HG03565 (cell line): ENCODE results near the gene TEDDM1.
"Not testable (repeated sequence)": the region's sequence is repeated elsewhere in the genome, so short reads cannot be mapped to it uniquely, and the experiment has no call there.

Experiments
- ATAC-seq: cut with Tn5 transposase; IDR thresholded peaks from one replicate; pipeline ENCODE4 v1.9.1; 2021; ENCODE audit warnings: mild to moderate bottlenecking, moderate library complexity; ENCODE audit not compliant: unreplicated experiment

TEDDM1 gene, protein sequence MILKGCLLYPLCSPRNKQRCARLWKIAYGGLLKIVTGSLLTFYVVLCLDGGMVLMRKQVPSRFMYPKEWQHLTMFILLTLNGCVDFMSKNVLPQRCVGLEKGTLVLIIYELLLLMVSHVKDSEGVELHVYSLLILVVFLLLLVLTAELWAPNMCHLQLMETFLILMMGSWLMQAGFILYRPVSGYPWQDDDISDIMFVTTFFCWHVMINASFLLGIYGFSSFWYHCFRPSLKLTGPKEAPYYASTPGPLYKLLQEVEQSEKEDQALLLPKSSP

DNA sequence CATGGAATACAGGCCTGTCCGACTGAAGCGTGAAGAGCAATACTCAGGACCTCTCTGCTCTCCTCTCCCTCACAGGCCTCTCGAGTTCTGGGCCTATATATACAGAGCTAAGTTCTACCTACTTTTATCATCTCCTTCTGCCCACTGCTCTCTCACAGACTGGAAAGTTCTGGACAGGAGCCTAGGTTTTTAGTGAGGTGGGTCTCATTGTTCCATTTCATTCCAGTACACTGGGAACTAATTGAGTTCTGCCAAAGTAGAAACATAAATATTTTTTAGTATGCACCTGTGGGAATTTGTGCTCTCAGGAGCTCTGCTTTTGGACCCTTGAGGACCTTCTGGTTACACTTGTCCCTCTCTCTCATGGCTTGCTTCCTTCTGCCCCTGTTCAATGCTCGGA is at the start of gene TEDDM1:
Gene TEDDM1 (minus strand): TSS at position 101 of the 400 bp plus-strand sequence. CDS start 182 bp downstream, outside the sequence.
- ATAC-seq: no peak

DNA sequence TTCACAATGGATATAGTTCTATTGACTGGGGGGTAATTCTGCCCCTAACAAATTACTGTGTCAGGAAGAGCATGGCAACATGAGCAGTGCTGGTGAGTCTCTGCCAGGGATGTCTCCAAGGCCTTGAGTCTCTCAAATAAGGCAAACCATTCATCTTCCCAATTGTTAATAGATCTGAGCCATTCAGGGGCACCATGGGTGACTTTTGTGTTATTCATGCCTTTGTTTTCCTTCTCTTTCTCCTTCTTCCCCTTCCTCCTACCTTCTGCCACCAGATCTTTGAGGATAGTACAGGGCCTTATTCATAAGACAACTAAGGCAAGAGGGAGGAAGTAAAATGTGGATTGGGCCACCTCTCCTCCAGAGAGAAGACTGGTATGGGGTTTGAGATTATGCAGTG is 49.6 kb upstream of the TEDDM1 start, which contains the start of gene RGSL1:
Gene RGSL1 (plus strand): TSS at position 60 of the 400 bp plus-strand sequence. CDS start 20 bp downstream, at position 80.
- no peak for ATAC-seq

DNA sequence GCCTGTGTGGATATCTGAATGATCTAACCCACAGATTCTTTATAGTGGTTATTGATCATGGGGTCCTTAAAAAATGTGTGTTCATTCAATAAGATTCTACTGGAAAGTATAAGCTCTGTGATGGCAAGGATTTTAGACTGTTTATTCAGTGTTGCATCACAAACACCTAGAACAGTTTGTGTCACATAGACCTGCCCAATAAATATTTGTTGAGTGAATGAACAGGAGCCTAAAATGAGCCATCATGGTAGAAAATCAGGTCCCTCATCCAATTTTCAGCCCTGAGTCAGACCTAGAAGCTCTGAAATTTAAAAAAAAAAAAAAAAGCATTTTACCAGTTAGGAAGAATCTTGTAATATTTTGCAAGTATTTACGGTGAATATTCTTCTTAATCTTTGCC is 47.2 kb upstream of the TEDDM1 start:
- no peak for ATAC-seq

DNA sequence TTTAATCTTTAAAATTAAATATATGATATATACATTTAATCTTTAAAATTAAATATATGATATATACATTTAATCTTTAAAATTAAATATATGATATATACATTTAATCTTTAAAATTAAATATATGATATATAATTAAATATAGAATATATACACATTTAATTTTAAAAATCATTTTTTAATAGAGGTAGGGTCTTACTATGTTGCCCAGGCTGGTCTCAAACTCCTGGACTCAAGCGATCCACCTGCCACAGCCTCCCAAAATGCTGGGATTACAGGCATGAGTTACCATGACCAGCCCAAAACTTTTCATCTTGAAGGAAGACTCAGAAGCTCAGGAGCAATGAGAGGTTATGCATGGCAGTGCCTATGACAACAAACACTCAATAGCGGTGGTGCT is 46.7 kb upstream of the TEDDM1 start:
- not testable (repeated sequence) for ATAC-seq

DNA sequence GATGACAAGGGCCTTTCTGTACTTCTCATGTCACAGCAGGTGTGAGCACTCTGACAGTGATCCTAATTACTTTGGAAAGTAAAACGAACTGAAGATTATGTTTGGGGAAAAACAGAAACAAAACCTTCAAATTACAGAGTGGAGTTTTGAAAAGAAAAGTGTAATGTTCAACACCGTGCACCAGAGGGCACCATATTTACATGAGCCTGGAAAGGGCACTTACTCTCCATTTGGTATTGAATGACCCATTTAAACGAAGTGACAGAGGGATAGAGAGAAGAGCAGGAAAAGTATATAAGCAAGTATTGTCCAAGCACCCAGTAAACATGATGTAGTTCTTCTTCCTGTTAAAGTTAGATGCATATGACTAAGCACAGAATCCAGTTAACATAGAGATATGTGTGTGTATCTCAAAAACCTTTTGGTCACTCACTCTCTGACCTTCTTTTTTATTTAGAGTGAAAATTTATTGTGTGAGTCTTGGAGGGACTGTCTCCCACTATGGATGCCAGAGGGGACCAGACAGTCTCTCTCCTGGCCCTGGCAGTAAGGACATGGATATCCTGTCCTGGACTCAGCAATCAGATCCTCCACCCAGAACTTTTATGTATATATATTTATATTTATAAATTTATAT is 45.7 kb upstream of the TEDDM1 start:
- ATAC-seq: peak; percentile 39

DNA sequence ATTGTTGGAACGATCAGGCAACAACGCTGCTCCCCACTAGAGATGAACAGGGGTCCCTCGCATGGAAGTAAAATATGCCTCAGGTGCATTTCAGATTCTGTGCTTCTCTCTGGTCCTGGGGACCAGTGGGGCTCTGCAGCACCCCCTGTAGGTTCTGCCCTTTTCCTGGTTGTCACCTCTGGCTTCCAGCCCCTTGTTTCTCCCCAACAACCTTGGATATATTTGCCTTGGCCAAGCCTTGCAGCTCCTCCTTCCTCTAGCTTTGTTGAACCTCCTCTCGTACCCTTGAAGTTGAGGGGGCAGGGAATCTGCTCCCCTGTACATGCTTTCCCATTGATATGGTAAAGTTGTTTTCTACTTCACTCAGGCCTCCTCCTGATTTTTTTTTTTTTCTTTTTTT is 44.0 kb upstream of the TEDDM1 start:
- ATAC-seq: no peak

DNA sequence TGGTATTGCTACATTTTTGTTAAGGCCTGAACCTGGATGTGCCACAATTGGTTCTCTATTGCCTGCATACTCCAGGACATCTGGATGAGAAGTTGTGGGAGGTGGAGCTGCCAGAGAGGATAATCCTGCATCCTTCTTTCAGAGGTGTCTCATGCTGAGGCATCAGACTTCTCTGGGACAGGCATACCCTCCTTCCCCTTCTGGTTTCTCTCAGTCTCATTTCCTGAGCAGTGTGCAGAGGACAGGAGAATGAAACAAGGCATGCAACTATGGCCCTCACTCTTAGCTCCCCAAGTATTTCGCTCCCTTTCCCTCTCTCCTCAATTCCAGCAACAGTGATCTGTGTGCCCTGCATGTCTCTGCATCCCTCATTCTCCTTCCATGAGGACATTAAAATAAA is 41.9 kb upstream of the TEDDM1 start:
- ATAC-seq: no peak

DNA sequence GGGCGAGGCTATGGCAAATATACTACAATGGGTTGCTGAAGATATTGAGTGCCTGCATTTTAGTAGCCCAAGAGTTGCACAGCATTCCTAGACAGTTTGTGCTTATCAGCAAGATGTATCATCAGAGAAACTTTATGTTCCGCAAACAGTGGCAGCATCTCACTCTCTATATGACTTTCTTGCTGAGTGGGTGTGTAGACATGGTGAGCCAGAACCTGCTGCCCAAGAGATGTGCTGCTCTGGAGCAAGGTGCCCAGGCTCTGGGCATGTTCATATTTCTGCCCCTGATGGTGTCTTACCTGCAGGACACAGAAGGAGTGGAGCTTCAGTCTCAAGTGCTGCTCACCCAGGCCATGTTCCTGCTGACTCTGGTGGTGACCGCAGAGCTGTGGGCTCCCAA is 41.3 kb upstream of the TEDDM1 start:
- ATAC-seq: no peak

DNA sequence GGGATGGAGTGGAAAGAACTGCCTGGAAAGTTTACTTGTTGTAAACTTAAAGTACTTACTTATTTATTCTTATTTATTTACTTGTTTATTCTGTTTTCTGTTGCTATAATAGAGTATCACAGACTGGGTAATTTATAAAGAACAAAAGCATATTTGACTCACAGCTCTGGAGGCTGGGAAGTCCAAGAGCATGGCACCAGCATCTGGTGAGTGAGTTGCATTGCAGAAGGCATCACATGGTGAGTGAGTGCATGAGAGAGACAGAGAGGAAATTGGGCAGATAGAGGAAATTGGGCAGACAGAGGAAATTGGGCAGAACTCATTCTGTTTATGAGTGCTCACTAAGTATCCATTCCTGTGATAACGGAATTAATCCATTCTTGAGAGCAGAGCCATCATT is 37.9 kb upstream of the TEDDM1 start:
- ATAC-seq: no peak

DNA sequence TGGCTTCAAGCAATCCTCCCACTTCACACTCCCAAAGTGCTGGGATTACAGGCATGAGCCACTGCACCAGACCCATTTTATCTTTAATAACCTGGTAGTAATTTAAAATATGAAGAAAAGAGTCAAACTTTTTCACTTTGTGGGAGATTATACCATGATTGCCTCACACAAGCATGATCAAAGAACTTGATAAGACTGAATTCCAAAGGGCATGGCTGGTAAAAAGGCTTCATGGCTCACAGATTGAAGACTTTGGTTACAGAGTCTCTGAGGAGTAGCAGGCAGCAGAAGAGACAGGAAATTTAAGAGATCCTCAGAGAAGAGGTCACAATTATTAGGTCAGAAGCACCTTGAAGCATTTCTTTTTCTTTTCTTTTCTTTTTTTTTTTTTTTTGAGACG is 33.1 kb upstream of the TEDDM1 start:
- no peak for ATAC-seq

DNA sequence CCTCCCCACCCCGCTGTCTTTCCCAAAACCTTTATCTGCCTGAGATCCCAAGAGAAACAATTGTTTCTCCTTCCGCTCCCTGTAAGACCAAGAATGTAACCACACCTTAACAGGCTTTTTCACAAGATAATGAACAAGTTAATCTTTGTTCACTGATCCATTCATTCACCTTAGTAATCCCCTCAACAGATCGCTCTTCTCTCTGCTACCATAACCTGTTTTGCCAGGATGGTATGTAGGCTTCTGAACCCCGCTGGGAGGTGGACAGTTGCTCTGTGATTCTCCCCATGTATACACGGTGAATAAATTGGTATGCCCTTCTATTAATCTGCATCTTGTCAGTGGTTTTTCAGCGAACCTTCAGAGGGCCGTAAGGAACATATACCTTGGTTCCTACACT is 30.8 kb upstream of the TEDDM1 start:
- no peak for ATAC-seq

DNA sequence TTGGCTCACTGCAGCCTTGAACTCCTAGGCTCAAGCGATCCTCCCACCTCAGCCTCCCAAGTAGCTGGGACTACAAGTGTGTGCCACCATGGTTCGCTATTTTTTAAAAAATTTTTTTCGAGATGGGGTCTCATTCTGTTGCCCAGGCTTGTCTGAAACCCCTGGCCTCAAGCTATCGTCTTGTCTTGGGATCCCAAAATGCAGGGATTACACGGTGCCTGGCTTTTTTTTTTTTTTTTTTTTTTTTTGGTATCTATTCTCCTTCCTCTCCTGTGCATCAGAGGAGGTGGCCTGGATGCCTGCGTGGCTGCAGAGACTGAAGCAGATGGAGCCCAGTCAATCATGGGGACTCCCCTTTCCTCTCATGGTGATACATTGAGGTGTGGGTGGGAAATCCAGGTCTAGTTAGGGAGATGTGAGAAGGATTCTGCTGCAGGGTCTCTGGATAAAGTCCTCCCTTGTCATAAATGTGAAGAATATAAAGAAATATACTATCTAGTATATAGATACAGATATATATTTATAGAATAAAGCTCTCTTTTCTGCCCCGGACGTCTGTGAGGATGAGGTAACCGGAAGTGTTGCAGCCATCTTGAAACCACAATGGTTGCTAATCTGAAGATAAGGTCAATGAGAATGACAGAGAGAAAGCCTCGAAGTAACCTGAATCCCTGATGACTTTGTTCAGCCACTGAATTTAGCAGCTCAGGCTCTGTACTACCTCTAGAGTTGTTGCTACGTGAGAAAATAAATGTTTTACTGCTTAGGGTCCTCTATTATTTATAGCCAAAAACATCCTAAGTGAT is 30.0 kb upstream of the TEDDM1 start:
- ATAC-seq: peak; percentile 34

DNA sequence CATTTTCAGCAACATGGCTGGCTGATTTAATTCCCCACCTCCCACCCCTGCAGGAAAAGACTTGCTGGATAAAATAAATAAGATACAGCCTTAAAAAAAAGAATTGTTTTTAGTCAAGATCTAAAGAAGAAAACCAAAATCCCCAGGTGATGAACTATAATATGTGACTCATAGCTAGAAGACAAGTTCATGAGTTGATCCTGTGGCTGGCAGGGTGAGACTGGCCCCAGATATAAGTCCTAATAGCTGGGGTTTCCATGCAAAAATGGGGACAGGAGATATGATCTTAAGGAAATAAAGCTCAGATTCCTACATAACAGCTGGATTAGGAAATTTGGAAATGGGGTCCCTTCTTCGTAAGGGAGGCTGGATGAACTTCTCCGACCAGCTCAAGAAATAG is 27.6 kb upstream of the TEDDM1 start:
- no peak for ATAC-seq

DNA sequence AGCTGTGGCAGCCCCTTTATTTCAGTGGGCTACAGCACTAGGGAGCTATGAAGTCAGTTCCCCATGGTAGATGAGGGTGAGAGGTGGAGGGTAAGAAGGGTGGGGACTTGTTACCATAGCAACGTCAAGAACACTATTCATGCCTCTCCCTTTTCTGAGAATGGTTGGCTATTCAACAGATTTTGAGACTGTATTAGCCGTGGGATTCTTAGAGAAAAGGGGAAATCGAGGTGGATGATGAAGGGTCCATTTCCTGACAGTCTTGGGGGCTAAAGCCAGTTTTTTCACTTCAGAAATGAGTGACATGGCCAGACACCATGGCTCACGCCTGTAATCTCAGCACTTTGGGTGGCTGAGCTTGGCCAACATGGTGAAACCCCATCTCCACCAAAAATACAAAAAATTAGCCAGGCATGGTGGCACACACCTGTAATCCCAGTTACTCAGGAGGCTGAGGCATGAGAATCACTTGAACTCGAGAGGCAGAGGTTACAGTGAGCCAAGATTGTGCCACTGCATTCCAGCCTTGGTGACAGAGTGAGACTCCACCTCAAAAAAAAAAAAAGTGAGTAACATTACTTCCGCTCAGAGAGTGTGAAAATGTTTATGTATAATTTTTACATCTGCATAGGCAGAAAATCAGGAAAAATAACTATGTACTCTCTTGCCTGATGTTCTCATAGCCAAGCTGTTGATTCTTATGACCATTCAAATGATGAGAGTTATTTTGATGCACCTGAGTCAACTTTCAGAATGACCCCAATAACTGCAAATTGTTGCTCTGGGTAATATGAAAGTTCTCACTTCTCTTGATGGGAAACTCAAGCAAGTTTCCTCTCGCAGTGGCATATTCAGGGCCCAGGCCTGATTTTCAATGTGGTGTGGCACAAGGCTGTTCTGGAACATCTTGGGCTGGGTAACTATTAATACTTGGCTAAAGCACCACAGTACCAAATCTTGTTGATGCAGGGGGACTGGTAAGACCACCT is 26.3 kb upstream of the TEDDM1 start:
- peak; percentile 41 for ATAC-seq

DNA sequence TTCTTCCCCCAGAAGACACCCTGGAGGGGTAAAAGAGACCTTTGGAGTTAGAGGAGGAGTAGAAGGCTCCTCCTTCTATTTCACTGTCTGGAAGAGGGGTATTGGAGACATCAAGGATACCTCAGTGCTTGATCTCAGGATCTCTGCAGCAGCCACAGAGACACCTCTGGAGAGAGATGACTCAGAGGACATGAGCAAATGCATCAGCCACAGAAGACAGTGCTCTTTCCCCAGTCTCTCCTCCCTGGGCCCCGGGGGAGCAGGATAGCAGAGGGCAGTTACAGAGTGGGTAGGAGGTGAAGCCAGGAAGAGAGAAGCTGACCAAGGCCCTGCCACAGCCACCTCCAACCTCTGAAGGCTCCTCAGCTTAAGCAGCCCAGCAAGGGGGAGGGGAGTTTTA is 15.3 kb upstream of the TEDDM1 start:
- ATAC-seq: no peak

DNA sequence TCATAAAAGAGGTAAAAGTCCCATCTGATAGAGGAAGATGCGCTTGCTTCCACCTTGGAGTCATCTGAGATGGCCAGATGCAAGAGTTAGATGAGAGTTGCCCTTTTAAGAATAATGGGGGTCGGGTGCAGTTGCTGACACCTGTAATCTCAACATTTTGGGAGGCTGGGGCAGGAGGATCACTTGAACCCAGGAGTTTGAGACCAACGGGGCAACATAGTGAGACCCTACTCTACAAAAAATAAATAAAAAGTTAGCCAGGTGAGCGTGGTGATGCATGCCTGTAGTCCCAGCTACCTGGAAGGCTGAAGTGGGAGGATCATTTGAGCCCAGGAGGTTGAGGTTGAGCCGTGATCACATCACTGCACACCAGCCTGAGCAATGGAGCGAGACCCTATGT is 13.5 kb upstream of the TEDDM1 start:
- ATAC-seq: no peak

DNA sequence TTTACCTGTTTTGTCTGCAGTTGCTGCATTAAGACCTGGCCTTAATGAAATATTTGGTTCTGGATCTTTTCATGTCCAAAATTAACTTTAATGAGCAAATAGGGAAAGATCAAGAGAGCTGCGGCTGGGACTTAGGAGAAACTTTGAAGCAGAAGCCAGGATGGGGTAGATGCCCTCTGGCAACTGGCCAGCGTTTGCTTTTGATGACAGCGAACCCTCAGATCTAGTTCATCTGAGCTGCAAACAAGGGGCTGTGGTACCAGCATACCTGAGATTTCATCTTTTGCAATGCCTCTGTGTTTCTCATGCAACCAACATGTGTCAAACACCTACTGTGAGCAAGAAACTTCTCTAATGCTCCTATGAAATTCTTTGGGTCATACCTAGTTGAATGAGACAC is 13.0 kb upstream of the TEDDM1 start:
- no peak for ATAC-seq

DNA sequence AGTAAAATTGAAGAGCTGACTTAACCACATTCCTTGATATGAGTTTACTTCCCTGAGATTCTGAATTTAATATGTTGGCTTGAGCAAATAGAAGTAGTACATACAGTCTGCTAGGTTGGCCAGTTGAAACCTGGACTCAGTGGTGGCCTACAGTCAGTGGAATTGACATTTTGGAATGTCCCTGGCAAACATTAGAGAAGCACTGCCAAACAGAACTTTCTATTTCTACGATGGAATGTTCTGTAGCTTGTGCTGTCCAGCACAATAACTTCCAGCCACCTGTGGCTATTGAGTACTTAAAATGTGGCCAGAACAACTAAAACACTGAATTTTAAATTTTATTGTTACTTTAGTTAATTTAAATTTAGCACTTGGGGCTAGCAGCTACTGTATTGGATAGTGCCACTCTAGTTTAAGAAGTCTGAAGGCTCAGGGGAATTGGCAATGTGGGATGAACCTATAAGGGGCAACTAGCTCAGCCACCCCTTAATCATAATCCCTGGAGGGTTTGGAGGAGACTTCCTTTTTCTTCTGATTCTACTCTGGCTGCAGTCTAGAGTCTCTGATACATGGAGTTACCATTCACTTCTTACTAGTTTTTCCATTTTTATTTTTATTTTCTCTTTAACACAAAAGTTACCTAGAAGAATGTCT is 10.3 kb upstream of the TEDDM1 start:
- ATAC-seq: no peak

DNA sequence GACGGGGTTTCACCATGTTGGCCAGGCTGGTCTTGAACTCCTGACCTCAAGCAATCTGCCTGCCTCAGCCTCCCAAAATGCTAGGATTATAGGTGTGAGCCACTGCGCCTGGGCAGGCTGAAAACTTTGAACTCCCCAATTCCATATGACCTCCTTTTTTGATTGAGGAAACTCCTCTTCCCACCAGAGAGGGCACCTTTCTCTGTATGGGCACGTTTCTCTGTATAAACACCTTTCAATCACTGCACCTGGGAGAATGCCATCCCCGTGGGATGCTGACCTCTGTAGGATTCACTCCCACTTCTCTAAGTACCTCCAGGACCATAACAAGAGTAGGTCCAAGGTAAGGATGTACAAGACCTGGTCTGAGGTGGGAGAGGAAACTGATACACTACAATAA is 9.7 kb upstream of the TEDDM1 start:
- no peak for ATAC-seq

DNA sequence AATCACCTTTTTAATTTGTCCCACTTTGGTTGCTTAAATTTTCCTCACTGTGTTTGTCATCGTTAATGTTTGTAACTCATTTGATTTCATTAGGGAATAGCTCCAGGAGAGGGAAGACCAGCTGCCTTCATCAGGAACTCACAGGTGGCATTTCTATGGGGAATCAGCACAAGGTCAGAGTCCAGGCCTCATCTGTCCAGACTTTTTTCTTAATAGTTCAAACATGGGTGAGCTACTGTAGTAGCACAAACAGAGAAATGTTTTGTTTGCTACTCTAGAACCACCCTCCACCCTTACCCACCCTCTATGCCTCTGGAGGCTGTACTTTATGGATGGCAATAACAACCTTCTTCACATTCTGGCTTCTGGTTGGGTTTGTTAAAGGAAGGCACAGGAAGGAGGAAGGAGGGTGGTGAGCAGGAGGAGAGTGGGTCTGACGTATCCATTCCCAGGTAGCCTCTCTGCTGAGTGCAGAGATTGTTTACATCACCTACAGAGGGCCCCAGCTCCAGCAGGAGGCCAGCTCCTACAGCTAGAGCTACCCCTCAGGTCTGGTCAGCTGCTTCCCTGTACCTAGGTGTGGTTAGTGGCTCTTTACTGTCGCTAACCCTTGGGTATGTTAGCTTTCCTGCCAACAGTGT is 8.1 kb upstream of the TEDDM1 start:
- ATAC-seq: no peak
